Measurements from ENCODE around the gene ANG. TPM values are rescaled to one million over a fixed set of nuclear protein-coding genes. Genes with fewer than 3 reads are reported as not detected.
"Not testable (repeated sequence)": the region's sequence is repeated elsewhere in the genome, so short reads cannot be mapped to it uniquely, and the experiment has no call there.

The ANG gene
- total and polyA plus RNA-seq, 2 of the 8 experiments (the other 6 are each of a cell fraction or from before 2014, with no cell fraction given), result 2.2 to 4.6 TPM

GRCh38 chr14:20666400-20666961 is 22.1 kb upstream of the ANG start:
- H3K4me1 ChIP-seq (replicated peaks in 1 of 4; ENCODE audit: control insufficient read depth in 3 of 4, insufficient read depth in 4 of 4, low read length in 3 of 4); H2BK5ac ChIP-seq (ENCODE audit: low read depth, low read length); H3K79me2 ChIP-seq (ENCODE audit: control insufficient read depth in 1 of 2, insufficient read depth in 2 of 2, low read length in 2 of 2); H2BK12ac ChIP-seq (ENCODE audit: low read depth, low read length); FAIRE-seq; H2BK20ac ChIP-seq (ENCODE audit: low read length); H3K4me2 ChIP-seq (ENCODE audit: insufficient read depth in 1 of 2, low read depth in 2 of 2, low read length in 2 of 2); DNase-seq (ENCODE audit: low read depth in 1 of 2, low spot score in 2 of 2); H2BK15ac ChIP-seq (ENCODE audit: low read length); H2AK5ac ChIP-seq (ENCODE audit: low read depth, low read length); H3K4me3 ChIP-seq (ENCODE audit: extremely low read depth in 1 of 4, insufficient read depth in 2 of 4, low read depth in 3 of 4, low read length in 4 of 4); H4K5ac ChIP-seq (ENCODE audit: insufficient read length, low read depth, low read length); H3K27ac ChIP-seq (ENCODE audit: low read depth, low read length); POLR2A ChIA-PET (ENCODE audit: partially characterized antibody); H3K9ac ChIP-seq (replicated peaks in 1 of 4; ENCODE audit: extremely low read depth in 1 of 4, low read depth in 3 of 4, low read length in 3 of 4); H4K91ac ChIP-seq (replicated peaks; ENCODE audit: insufficient read length, low read length); H4K8ac ChIP-seq (ENCODE audit: extremely low read depth, insufficient read depth, low read length); H3K56ac ChIP-seq (replicated peaks; ENCODE audit: insufficient read length, low read depth, low read length); H3K23ac ChIP-seq (ENCODE audit: insufficient read length); H3K18ac ChIP-seq (ENCODE audit: extremely low read depth, low read length); H3K27me3 ChIP-seq (replicated peaks in 1 of 4; ENCODE audit: control insufficient read depth in 3 of 4, extremely low read depth in 1 of 4, insufficient read depth in 3 of 4, low read length in 3 of 4); H3K79me1 ChIP-seq (ENCODE audit: low read depth, low read length); H3K36me3 ChIP-seq (ENCODE audit: control insufficient read depth in 2 of 4, insufficient read depth in 4 of 4, low read length in 3 of 4); H4K20me1 ChIP-seq (replicated peaks in 1 of 2; ENCODE audit: control insufficient read depth in 1 of 2, insufficient read depth in 2 of 2, low read length in 2 of 2); H2AFZ ChIP-seq (ENCODE audit: low read length); H3K23me2 ChIP-seq (ENCODE audit: low read depth, low read length); H3K4ac ChIP-seq (replicated peaks; ENCODE audit: insufficient read length, low read depth, low read length); H3K9me3 ChIP-seq (ENCODE audit: insufficient read depth in 2 of 2, low read depth in 1 of 2, low read length in 1 of 2); H2BK120ac ChIP-seq (replicated peaks; ENCODE audit: low read depth, low read length); H3K14ac ChIP-seq (ENCODE audit: insufficient read length): not testable (repeated sequence)
- CTCF ChIA-PET (ENCODE audit: partially characterized antibody), result interaction anchor here (11.5 kb wide), 1 partner anchor 14 kb away, joined by 282 read pairs; the partner anchor contains the start of genes ANG and RNASE4
- 91% methylated on average over 7 of the region's 7 CpGs; no CpG with 5 or more reads in 1 of the 2 experiments for WGBS, 2 experiments (ENCODE audit: extremely low coverage in 1 of 2, insufficient coverage in 1 of 2, insufficient read length in 1 of 2, insufficient replicate concordance in 2 of 2, low coverage in 1 of 2, low lambda C conversion rate in 2 of 2, missing lambda C conversion rate in 1 of 2)
